Kidney glomerular epithelial cell (primary cell): Measurements from ENCODE around the gene TSPAN13.

ENCODE experiments used
- DNase-seq: peaks from one replicate; lab custom pipeline; 2025; lab: John Stamatoyannopoulos, UW

Gene TSPAN13

GRCh38 chr7:16774986-16775385 is 21.4 kb downstream of the TSPAN13 start:
- no peak for DNase-seq

- no peak for DNase-seq
These were observed 22.5 kb downstream of the TSPAN13 start for GRCh38 chr7:16776053-16776452.

- DNase-seq: no peak
These were observed 24.9 kb downstream of the TSPAN13 start for GRCh38 chr7:16778476-16778875.

GRCh38 chr7:16779051-16779450 is 25.5 kb downstream of the TSPAN13 start:
- DNase-seq: no peak

- no peak for DNase-seq
These were observed 27.0 kb downstream of the TSPAN13 start for GRCh38 chr7:16780596-16780995.

GRCh38 chr7:16785321-16785720 is 31.8 kb downstream of the TSPAN13 start:
- DNase-seq: no peak

- no peak for DNase-seq
These were observed 32.3 kb downstream of the TSPAN13 start for GRCh38 chr7:16785846-16786245.

- no peak for DNase-seq
These were observed 32.7 kb downstream of the TSPAN13 start for GRCh38 chr7:16786257-16786656.

GRCh38 chr7:16787127-16787526 is 33.6 kb downstream of the TSPAN13 start:
- no peak for DNase-seq

GRCh38 chr7:16791071-16791470 is 37.5 kb downstream of the TSPAN13 start:
- no peak for DNase-seq

GRCh38 chr7:16791905-16792698 is 38.5 kb downstream of the TSPAN13 start:
- no peak for DNase-seq

- DNase-seq: no peak
These were observed 41.4 kb downstream of the TSPAN13 start for GRCh38 chr7:16794986-16795385.

GRCh38 chr7:16795624-16796023 is 42.1 kb downstream of the TSPAN13 start:
- no peak for DNase-seq

- peak; percentile 71 for DNase-seq
These were observed 47.6 kb downstream of the TSPAN13 start for GRCh38 chr7:16801111-16801542.

- no peak for DNase-seq
These were observed 48.0 kb downstream of the TSPAN13 start for GRCh38 chr7:16801579-16801978.

- no peak for DNase-seq
These were observed 49.6 kb downstream of the TSPAN13 start for GRCh38 chr7:16803125-16803524.

- DNase-seq: peak; percentile 37
These were observed 50.5 kb downstream of the TSPAN13 start for GRCh38 chr7:16803881-16804673.

- no peak for DNase-seq
These were observed 51.3 kb downstream of the TSPAN13 start, which contains the start of gene AGR2 for GRCh38 chr7:16804674-16805439. AGR2 (minus strand) TSS chr7:16804999; CDS start chr7:16801796, 3,203 bp downstream.

GRCh38 chr7:16805441-16805840 is 51.9 kb downstream of the TSPAN13 start:
- DNase-seq: no peak

GRCh38 chr7:16810112-16810511 is 56.6 kb downstream of the TSPAN13 start:
- DNase-seq: no peak

GRCh38 chr7:16810573-16810972 is 57.0 kb downstream of the TSPAN13 start:
- DNase-seq: no peak

GRCh38 chr7:16811551-16811950 is 58.0 kb downstream of the TSPAN13 start:
- DNase-seq: peak; percentile 10
